DMS79 treated with DMSO at 0.1 percent for 48 hours (cell line): ENCODE data around the gene CDSN.

ENCODE experiments used
- DNase-seq: peaks from one replicate; lab custom pipeline; 2025; lab: John Stamatoyannopoulos, UW

CDSN gene

GRCh38 chr6:31144970-31145340 lies 24.7 kb upstream of the CDSN start:
- DNase-seq, result no peak

GRCh38 chr6:31144296-31144969 lies 24.2 kb upstream of the CDSN start:
- DNase-seq, result no peak

DNA sequence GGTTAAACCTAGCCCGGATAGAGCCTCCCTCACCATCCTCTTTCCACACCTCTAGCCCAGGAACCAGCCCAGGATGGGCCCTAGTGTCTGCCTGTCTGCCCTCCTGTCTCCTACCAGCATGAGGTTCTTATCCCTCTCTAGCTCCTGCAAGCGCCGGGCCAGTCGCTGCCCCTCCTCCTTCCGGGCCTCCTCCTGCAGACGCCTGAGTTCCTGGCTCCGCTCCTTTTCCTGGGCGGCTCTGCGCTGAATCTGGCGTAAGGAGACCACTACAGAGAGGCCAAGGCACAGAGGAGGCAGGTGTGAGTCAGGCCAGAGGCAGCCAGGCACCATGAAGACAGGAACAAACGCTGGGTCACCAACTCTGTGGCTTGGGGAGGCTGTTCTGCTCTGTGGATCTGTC lies 22.9 kb upstream of the CDSN start:
- no peak for DNase-seq

DNA sequence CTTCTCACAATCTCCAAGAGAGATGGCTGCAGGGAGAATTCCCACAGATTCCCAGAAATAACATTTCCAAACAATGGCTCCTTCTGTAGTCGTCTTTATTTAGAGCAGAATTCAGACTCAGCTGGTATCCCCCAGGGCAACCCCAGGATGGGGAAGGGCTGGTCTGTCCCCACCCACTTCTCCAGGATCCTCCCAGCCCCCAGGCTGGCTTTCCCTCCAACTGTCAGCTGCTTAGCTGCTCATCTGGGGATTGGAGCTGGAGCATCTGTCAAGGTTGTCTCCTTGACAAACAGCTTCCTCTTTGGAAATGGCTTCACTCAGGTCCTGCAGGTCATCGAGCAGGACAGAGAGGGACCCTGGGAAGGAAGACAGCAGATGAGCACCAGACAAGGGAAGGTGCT lies 22.1 kb upstream of the CDSN start:
- DNase-seq, result no peak

- no peak for DNase-seq
Observed at GRCh38 chr6:31140643-31141042, 20.4 kb upstream of the CDSN start.

- no peak for DNase-seq
Observed at GRCh38 chr6:31139599-31139998, 19.4 kb upstream of the CDSN start.

- DNase-seq, result no peak
Observed at GRCh38 chr6:31138982-31139381, 18.7 kb upstream of the CDSN start, which contains the start of gene PSORS1C2. Gene PSORS1C2, minus strand, starts transcription at chr6:31139066. Its CDS starts 40 bp downstream, at chr6:31139026.

DNA sequence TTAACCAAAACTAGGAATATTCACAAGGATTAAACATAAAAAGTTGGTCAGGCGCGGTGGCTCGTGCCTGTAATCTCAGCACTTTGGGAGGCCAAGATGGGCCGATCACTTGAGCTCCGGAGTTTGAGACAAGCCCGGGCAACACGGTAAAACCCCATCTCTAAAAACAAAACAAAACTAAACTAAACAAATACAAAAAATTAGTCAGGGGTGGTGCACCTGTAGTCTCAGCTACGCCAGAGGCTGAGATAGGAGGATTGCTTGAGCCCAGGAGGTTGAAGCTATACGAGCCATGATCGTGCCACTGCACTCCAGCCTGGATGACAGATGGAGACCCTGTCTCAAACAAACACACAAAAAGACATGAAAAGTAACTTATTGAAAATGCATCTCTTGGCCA lies 15.5 kb upstream of the CDSN start:
- DNase-seq, result no peak

- DNase-seq, result no peak
Observed at GRCh38 chr6:31132806-31133205, 12.6 kb upstream of the CDSN start.

DNA sequence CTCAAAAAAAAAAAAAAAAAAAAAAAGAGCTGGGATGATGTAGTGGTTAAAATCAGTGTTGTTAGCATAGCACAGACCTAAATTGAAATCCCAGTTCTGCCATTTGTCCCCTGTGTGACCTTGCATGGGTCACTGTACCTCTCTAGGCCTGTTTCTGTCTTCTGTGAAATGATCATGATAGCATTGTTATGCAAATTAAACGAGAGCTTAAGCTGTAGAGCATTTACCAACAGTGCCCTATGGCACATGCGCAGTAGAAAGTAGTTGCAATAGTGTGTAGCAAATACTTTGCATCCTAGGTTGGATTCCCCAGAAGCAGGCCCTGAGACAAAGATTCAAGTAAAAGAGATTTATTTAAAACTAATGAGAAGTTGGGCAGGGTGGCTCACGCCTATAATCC lies 11.3 kb upstream of the CDSN start:
- no peak for DNase-seq

- DNase-seq, result no peak
Observed at GRCh38 chr6:31130751-31131150, 10.5 kb upstream of the CDSN start.

- no peak for DNase-seq
Observed at GRCh38 chr6:31129130-31129529, 8.9 kb upstream of the CDSN start.

- peak; percentile 8 for DNase-seq
Observed at GRCh38 chr6:31128093-31128676, 7.9 kb upstream of the CDSN start.

- DNase-seq, result no peak
Observed at GRCh38 chr6:31126396-31127175, 6.3 kb upstream of the CDSN start.

DNA sequence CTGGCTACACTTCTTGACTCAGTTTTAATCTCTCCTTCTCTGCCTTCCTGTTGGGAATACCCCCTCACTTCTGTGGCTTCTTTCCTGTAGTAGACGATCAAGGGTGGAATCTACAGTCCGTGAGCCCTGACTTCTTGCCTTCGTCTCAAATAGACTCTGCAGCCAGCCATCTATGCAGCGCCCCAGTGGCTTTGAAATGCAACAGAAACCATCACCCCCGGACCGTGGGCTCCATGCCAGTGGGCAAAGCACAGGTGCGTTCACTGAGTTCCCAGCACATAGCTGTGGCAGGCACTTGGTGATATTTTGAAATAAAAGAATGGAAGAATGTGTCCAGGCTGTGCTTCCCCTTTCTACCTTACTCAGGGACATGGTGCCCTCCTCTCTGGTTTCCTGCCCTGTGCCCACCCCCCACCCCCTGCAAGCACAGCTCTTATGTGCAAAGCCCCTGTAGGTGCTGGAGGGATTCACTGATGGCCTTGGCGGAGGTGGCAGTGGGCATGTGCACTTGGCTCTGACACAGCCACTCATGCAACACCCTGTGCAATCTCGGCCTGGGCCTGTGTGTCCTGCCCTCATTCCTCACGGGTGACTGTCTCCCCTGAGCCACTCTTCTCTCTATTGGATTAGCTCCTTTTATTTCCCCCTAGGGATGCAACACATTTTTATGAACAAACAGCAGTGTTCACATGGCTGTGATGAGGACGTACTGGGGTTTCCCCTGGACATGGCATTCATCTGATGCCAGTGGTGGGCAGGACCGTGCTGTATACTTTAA lies 5.5 kb upstream of the CDSN start:
- DNase-seq, result no peak

- no peak for DNase-seq
Observed at GRCh38 chr6:31125162-31125561, 4.9 kb upstream of the CDSN start.

- DNase-seq, result no peak
Observed at GRCh38 chr6:31122791-31123706, 2.8 kb upstream of the CDSN start.

DNA sequence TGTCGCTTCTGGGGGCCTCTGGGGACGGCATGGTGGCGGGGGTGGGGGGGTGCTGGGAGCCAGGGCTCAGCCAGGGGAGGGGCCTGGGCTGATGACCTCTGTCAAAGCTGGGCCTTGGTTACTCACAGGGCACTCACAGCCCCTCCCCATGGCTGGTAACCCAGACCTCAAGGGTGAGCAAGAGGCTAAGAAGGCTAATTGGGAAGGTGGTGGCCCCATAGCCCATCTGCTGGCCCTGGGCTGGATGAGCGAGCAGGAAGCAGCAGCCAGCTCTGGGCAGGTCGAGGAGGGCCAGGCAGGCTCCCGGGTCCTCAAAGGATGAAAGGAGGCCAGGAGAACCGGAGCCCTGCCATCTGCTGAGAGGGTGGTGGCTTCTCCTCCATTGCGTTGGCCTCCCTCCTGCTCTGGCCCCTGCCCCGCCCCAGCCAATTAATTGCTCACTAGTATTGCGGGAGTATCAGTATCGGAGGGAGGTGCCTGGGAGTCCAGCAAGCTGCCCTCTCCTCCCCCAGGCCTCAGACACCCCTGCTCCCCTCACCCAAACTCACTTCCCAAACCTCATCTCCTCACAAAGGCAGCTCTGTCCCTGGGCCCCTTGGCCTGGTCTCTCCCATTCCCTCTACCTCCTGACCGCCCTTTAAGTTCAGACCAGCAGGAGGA lies 1.0 kb upstream of the CDSN start:
- DNase-seq, result no peak

DNA sequence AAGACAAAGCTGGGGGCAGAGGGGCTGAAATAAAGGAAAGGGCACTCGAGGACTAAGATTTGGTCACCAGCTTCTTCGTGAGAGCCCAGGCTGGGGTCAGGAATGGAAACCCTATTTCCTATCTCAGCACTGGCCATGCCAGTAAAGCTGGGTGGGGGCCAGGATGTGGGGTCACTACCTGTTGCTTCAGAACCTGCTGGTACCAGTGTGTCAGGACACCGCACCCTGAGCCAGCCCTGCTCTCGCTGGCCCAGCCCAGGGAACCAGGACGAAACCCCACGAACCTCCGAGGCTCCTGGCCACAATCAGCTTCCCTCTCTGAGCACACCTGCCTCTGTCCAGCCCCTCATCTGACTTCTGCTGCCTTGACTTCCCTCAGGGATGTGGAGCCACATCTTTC lies 2.1 kb downstream of the CDSN start:
- no peak for DNase-seq

GRCh38 chr6:31116661-31117385 lies 3.4 kb downstream of the CDSN start:
- no peak for DNase-seq
